ENCODE measurements around the gene SH3GL1. TPM values are rescaled to one million over a fixed set of nuclear protein-coding genes. Genes with fewer than 3 reads are reported as not detected.

SH3GL1 gene
- total RNA-seq, 1 experiment from 2014 or later = 40.7 TPM

DNA sequence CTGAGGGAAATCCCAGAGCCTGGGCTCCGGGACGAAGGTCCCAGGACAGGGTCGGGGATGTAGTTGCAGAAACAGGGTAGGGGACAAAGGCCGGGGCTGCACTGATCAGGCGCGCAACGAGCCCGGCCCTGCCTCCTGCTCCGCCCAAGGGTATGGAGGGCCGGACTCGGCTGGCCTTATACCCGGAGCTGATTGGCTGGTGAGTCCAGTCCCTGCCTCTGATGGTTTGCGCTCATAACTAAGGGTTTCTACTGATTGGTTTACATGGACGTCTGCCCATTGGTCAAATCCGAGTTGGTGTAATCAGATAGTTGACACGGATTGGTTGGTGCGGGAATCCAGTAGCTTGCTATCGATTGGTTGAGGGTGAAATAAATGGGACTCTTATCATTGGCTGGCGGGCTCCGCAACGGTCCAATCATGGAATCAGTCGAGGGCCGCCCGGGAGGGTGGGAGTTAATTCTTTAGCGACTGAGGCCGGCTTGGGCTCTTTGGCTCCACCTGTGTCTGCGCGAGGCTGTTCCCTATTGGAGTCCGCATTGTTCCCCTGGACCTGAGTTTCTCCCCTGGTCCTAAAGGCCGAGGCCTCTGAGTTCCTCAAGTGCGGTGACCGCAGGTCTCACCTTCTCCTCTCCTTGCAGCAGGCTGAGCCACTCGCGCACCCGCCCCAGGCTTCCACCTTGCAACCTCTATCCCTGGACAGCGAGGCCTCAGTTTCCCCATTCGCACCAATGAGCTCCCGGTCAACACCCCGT is 57.6 kb downstream of the SH3GL1 start:
- CTCF ChIA-PET = interaction anchor here (0.5 to 2.3 kb wide), 6 partner anchors 10 to 1706 kb away, joined by 3 to 13 read pairs (median 9); no protein-coding TSS in a partner anchor
- DNase-seq = peak; percentile 89

DNA sequence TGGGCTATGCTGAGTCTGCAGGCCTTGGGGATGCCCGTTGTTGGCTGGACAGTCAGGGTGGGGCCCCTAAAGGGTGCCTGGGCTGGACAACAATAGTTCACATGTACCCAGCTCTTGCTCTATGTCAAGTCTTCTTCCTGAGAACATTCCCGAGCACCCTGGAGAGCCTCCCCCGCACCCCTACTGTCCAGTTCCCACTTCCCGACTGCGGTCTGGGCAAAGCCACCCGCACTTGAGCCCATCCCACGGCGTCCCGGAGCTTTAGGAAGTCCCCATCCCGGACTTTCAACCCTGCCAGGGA is 58.1 kb downstream of the SH3GL1 start:
- BruUV-seq (replicated peaks) = TSS peak; percentile 70
- intact Hi-C loops (cut with micrococcal nuclease; ENCODE audit: unreplicated experiment) = no loop called here
- CTCF ChIA-PET = interaction anchor here (0.5 to 2.3 kb wide), 5 partner anchors 10 to 129 kb away, joined by 3 to 13 read pairs (median 12); no protein-coding TSS in a partner anchor

More for the DNA sequence above, 57.6 kb downstream of the SH3GL1 start:
- H3K27ac Mint-ChIP-seq (ENCODE audit: unreplicated experiment) = peak overlapping the region; percentile 96
- peak overlapping the region; percentile 87 for H3K4me3 Mint-ChIP-seq (ENCODE audit: low read depth, unreplicated experiment)
- no peaks in the 10 kb centered on the region for H3K9me3 Mint-ChIP-seq (ENCODE audit: low read depth, unreplicated experiment)
- peaks cover 41% of the 10 kb centered on the region for H3K36me3 Mint-ChIP-seq (ENCODE audit: insufficient read depth, unreplicated experiment)
- peaks cover 13% of the 10 kb centered on the region for H3K4me1 Mint-ChIP-seq (ENCODE audit: low read depth, unreplicated experiment)
- no peaks in the 10 kb centered on the region for H3K27me3 Mint-ChIP-seq (ENCODE audit: unreplicated experiment)
- intact Hi-C loops (cut with micrococcal nuclease; ENCODE audit: unreplicated experiment) = no loop called here
- TF ChIP-seq CTCF (IDR thresholded peaks at IDR 0.05; ENCODE audit: unreplicated experiment) = no peak
- no TSS peak for BruUV-seq (replicated peaks)

GRCh38 chr19:4338441-4339355 is 61.6 kb downstream of the SH3GL1 start, which contains the start of gene STAP2:
STAP2 (minus strand) TSS chr19:4338827; CDS start chr19:4338753, 74 bp downstream.
- DNase-seq = peak; percentile 78
- no peaks in the 10 kb centered on the region for H3K9me3 Mint-ChIP-seq (ENCODE audit: low read depth, unreplicated experiment)
- H3K27ac Mint-ChIP-seq (ENCODE audit: unreplicated experiment) = peak within 1 kb of the TSS; percentile 77
- peaks cover 18% of the 10 kb centered on the region for H3K4me1 Mint-ChIP-seq (ENCODE audit: low read depth, unreplicated experiment)
- H3K4me3 Mint-ChIP-seq (ENCODE audit: low read depth, unreplicated experiment) = peak within 1 kb of the TSS; percentile 83
- H3K27me3 Mint-ChIP-seq (ENCODE audit: unreplicated experiment) = no peaks in the 10 kb centered on the region
- intact Hi-C loops (cut with micrococcal nuclease; ENCODE audit: unreplicated experiment) = no loop called here
- no TSS peak for BruUV-seq (replicated peaks)
- CTCF ChIA-PET = interaction anchor here (0.7 to 1.0 kb wide), 3 partner anchors 14 to 72 kb away, joined by 3 to 5 read pairs (median 4); no protein-coding TSS in a partner anchor
- H3K36me3 Mint-ChIP-seq (ENCODE audit: insufficient read depth, unreplicated experiment) = peaks cover 40% of the 10 kb centered on the region
- TF ChIP-seq CTCF (IDR thresholded peaks at IDR 0.05; ENCODE audit: unreplicated experiment) = no peak

More for the DNA sequence above, 58.1 kb downstream of the SH3GL1 start:
- TF ChIP-seq CTCF (IDR thresholded peaks at IDR 0.05; ENCODE audit: unreplicated experiment) = no peak
- H3K36me3 Mint-ChIP-seq (ENCODE audit: insufficient read depth, unreplicated experiment) = peaks cover 43% of the 10 kb centered on the region
- no peaks in the 10 kb centered on the region for H3K9me3 Mint-ChIP-seq (ENCODE audit: low read depth, unreplicated experiment)
- H3K4me1 Mint-ChIP-seq (ENCODE audit: low read depth, unreplicated experiment) = peaks cover 18% of the 10 kb centered on the region
- peak overlapping the region; percentile 87 for H3K4me3 Mint-ChIP-seq (ENCODE audit: low read depth, unreplicated experiment)
- no peaks in the 10 kb centered on the region for H3K27me3 Mint-ChIP-seq (ENCODE audit: unreplicated experiment)
- H3K27ac Mint-ChIP-seq (ENCODE audit: unreplicated experiment) = peak overlapping the region; percentile 96
- no peak for DNase-seq

GRCh38 chr19:4337906-4338440 is 62.4 kb downstream of the SH3GL1 start:
- TF ChIP-seq CTCF (IDR thresholded peaks at IDR 0.05; ENCODE audit: unreplicated experiment) = no peak
- Mint-ChIP-seq H3K9me3 (ENCODE audit: low read depth, unreplicated experiment) (no peaks in the 10 kb centered on the region), H3K4me1 (ENCODE audit: low read depth, unreplicated experiment) (peaks cover 18% of the 10 kb centered on the region), H3K4me3 (ENCODE audit: low read depth, unreplicated experiment) (peak overlapping the region; percentile 83), H3K27ac (ENCODE audit: unreplicated experiment) (peak overlapping the region; percentile 77), H3K27me3 (ENCODE audit: unreplicated experiment) (no peaks in the 10 kb centered on the region), H3K36me3 (ENCODE audit: insufficient read depth, unreplicated experiment) (peaks cover 33% of the 10 kb centered on the region)
- no peak for DNase-seq
- CTCF ChIA-PET = interaction anchor here (0.7 to 1.0 kb wide), 3 partner anchors 15 to 71 kb away, joined by 4 to 5 read pairs (median 4); no protein-coding TSS in a partner anchor
- BruUV-seq (replicated peaks) = TSS peak; percentile 75
- intact Hi-C loops (cut with micrococcal nuclease; ENCODE audit: unreplicated experiment) = no loop called here
